ENCODE results near the gene CLDN17.

CLDN17 gene

GRCh38 chr21:30200000-30200399, 33.4 kb upstream of the CLDN17 start:
- no peak overlapping the region for H3K4me3 ChIP-seq (ENCODE audit: low read depth, low read length)
- DNase-seq (ENCODE audit: low read depth), result no peak
- TF ChIP-seq CTCF (IDR thresholded peaks at IDR 0.05; ENCODE audit: low read depth, low read length, missing control alignments), result no peak
- in situ Hi-C loops (cut with HindIII; ENCODE audit: low sequenced_read_pairs), result no loop called here

- DNase-seq (ENCODE audit: low read depth), result peak; percentile 4
- peak; percentile 36 for TF ChIP-seq CTCF (IDR thresholded peaks at IDR 0.05; ENCODE audit: low read depth, low read length, missing control alignments)
- in situ Hi-C loops (cut with HindIII; ENCODE audit: low sequenced_read_pairs), result no loop called here
- H3K4me3 ChIP-seq (ENCODE audit: low read depth, low read length), result no peak overlapping the region
Observed at GRCh38 chr21:30194701-30195299, 28.2 kb upstream of the CLDN17 start.

- in situ Hi-C loops (cut with HindIII; ENCODE audit: low sequenced_read_pairs), result no loop called here
- no peak for DNase-seq (ENCODE audit: low read depth)
Observed at GRCh38 chr21:30193201-30193600, 26.6 kb upstream of the CLDN17 start.

GRCh38 chr21:30190554-30190953, 23.9 kb upstream of the CLDN17 start:
- TF ChIP-seq CTCF (IDR thresholded peaks at IDR 0.05; ENCODE audit: low read depth, low read length, missing control alignments), result no peak
- DNase-seq (ENCODE audit: low read depth), result no peak
- no peak overlapping the region for H3K4me3 ChIP-seq (ENCODE audit: low read depth, low read length)
- in situ Hi-C loops (cut with HindIII; ENCODE audit: low sequenced_read_pairs), result no loop called here

More at GRCh38 chr21:30193201-30193600, 26.6 kb upstream of the CLDN17 start:
- no peak for TF ChIP-seq CTCF (IDR thresholded peaks at IDR 0.05; ENCODE audit: low read depth, low read length, missing control alignments)
- H3K4me3 ChIP-seq (ENCODE audit: low read depth, low read length), result no peak overlapping the region

GRCh38 chr21:30189773-30190172, 23.2 kb upstream of the CLDN17 start:
- no peak for DNase-seq (ENCODE audit: low read depth)
- no peak overlapping the region for H3K4me3 ChIP-seq (ENCODE audit: low read depth, low read length)
- in situ Hi-C loops (cut with HindIII; ENCODE audit: low sequenced_read_pairs), result no loop called here
- TF ChIP-seq CTCF (IDR thresholded peaks at IDR 0.05; ENCODE audit: low read depth, low read length, missing control alignments), result no peak

- in situ Hi-C loops (cut with HindIII; ENCODE audit: low sequenced_read_pairs), result no loop called here
- H3K4me3 ChIP-seq (ENCODE audit: low read depth, low read length), result no peak overlapping the region
- no peak for TF ChIP-seq CTCF (IDR thresholded peaks at IDR 0.05; ENCODE audit: low read depth, low read length, missing control alignments)
- DNase-seq (ENCODE audit: low read depth), result no peak
Observed at GRCh38 chr21:30186242-30186641, 19.6 kb upstream of the CLDN17 start.

Measured in astrocyte of the cerebellum (primary cell).